ENCODE measurements around the gene RBM20. TPM values are rescaled to one million over a fixed set of nuclear protein-coding genes. Genes with fewer than 3 reads are reported as not detected.

The RBM20 gene
- polyA plus RNA-seq, 2 of the 4 experiments (the other 2 are of a cell fraction): 1.5 to 1.8 TPM

GRCh38 chr10:110784198-110784597 is 140.1 kb downstream of the RBM20 start:
- CTCF ChIA-PET: no interaction called here
- ATAC-seq (no peak), FAIRE-seq (no peak), DNase-seq (ENCODE audit: low read depth in 1 of 2, low spot score in 1 of 2) (no peak)
- 73% methylated on average over 6 of the region's 6 CpGs for WGBS (ENCODE audit: missing lambda C conversion rate)
- no peaks in the 10 kb centered on the region for H3K4me1 ChIP-seq
- H3K27ac ChIP-seq: no peak overlapping the region; a peak in 1 of 6 replicates
- no peak overlapping the region for H3K4me2 ChIP-seq
- no peaks in the 10 kb centered on the region for H3K9me3 ChIP-seq
- TF ChIP-seq HEYL (CRISPR knock-in tag; IDR thresholded peaks at IDR 0.05) (no peak), FOSB (CRISPR knock-in tag; IDR thresholded peaks at IDR 0.05) (no peak), CHD4 (IDR thresholded peaks at IDR 0.05; ENCODE audit: borderline replicate concordance) (no peak), CEBPB (IDR thresholded peaks at IDR 0.05) (no peak), FOSL2 (IDR thresholded peaks at IDR 0.05) (no peak), FOSL2 (CRISPR knock-in tag; IDR thresholded peaks at IDR 0.05) (no peak), USF2 (IDR thresholded peaks at IDR 0.05) (no peak), NR3C1 (IDR thresholded peaks at IDR 0.05) (no peak), RFX5 (IDR thresholded peaks at IDR 0.05) (no peak)
- TF ChIP-seq, protein P1, sequence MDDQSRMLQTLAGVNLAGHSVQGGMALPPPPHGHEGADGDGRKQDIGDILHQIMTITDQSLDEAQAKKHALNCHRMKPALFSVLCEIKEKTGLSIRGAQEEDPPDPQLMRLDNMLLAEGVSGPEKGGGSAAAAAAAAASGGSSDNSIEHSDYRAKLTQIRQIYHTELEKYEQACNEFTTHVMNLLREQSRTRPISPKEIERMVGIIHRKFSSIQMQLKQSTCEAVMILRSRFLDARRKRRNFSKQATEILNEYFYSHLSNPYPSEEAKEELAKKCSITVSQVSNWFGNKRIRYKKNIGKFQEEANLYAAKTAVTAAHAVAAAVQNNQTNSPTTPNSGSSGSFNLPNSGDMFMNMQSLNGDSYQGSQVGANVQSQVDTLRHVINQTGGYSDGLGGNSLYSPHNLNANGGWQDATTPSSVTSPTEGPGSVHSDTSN (IDR thresholded peaks at IDR 0.05): no peak
- TF ChIP-seq, protein P2, sequence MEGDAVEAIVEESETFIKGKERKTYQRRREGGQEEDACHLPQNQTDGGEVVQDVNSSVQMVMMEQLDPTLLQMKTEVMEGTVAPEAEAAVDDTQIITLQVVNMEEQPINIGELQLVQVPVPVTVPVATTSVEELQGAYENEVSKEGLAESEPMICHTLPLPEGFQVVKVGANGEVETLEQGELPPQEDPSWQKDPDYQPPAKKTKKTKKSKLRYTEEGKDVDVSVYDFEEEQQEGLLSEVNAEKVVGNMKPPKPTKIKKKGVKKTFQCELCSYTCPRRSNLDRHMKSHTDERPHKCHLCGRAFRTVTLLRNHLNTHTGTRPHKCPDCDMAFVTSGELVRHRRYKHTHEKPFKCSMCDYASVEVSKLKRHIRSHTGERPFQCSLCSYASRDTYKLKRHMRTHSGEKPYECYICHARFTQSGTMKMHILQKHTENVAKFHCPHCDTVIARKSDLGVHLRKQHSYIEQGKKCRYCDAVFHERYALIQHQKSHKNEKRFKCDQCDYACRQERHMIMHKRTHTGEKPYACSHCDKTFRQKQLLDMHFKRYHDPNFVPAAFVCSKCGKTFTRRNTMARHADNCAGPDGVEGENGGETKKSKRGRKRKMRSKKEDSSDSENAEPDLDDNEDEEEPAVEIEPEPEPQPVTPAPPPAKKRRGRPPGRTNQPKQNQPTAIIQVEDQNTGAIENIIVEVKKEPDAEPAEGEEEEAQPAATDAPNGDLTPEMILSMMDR (IDR thresholded peaks at IDR 0.05): no peak
- no peak overlapping the region for H3K4me3 ChIP-seq
- POLR2A ChIA-PET: no interaction called here

GRCh38 chr10:110786172-110786571 is 142.0 kb downstream of the RBM20 start:
- Histone ChIP-seq H3K4me1 (no peaks in the 10 kb centered on the region), H3K4me3 (no peak overlapping the region), H3K27ac (no peak overlapping the region), H3K9me3 (no peaks in the 10 kb centered on the region), H3K4me2 (no peak overlapping the region)
- 67% methylated on average over 8 of the region's 8 CpGs for WGBS (ENCODE audit: missing lambda C conversion rate)
- no peak for DNase-seq (ENCODE audit: low read depth in 1 of 2, low spot score in 1 of 2)
- POLR2A ChIA-PET: no interaction called here
- CTCF ChIA-PET: interaction anchor here (1.3 to 1.6 kb wide), 2 partner anchors 18 to 107 kb away, joined by 3 to 4 read pairs; no protein-coding TSS in a partner anchor
- no peak for FAIRE-seq
- TF ChIP-seq BCL3 (IDR thresholded peaks at IDR 0.05) (no peak), JUNB (IDR thresholded peaks at IDR 0.05) (no peak), PHF8 (IDR thresholded peaks at IDR 0.05; ENCODE audit: borderline replicate concordance, low read depth) (no peak), SREBF2 (IDR thresholded peaks at IDR 0.05) (no peak), POLR2A (IDR thresholded peaks at IDR 0.05; ENCODE audit: low read length) (no peak), FOXS1 (CRISPR knock-in tag; IDR thresholded peaks at IDR 0.05) (no peak), KDM1A (IDR thresholded peaks at IDR 0.05; ENCODE audit: low read depth) (no peak), CHD2 (IDR thresholded peaks at IDR 0.05; ENCODE audit: low read length, partially characterized antibody) (no peak), ESRRA (IDR thresholded peaks at IDR 0.05; ENCODE audit: borderline replicate concordance, low read length) (no peak), HDAC2 (IDR thresholded peaks at IDR 0.05) (no peak), HEYL (CRISPR knock-in tag; IDR thresholded peaks at IDR 0.05) (no peak), RFX5 (IDR thresholded peaks at IDR 0.05) (no peak)
- TF ChIP-seq, protein P3, sequence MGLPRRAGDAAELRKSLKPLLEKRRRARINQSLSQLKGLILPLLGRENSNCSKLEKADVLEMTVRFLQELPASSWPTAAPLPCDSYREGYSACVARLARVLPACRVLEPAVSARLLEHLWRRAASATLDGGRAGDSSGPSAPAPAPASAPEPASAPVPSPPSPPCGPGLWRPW (IDR thresholded peaks at IDR 0.05): no peak
- TF ChIP-seq, protein P2 (IDR thresholded peaks at IDR 0.05): no peak
- no peak for ATAC-seq

Data from A549 (cell line).